ENCODE data around the gene COL6A3.

Gene COL6A3

GRCh38 chr2:237391140-237391539 lies 22.8 kb downstream of the COL6A3 start:
- H3K4me3 ChIP-seq (replicated peaks; ENCODE audit: low read depth, low read length), result no peak overlapping the region
- no peak for DNase-seq (ENCODE audit: extremely low read depth, low read depth)
- no peak for TF ChIP-seq CTCF (IDR thresholded peaks at IDR 0.05; ENCODE audit: low read depth, low read length, missing control alignments)

- no peak for DNase-seq (ENCODE audit: extremely low read depth, low read depth)
- no peak for TF ChIP-seq CTCF (IDR thresholded peaks at IDR 0.05; ENCODE audit: low read depth, low read length, missing control alignments)
- H3K4me3 ChIP-seq (replicated peaks; ENCODE audit: low read depth, low read length), result no peak overlapping the region
Measured at GRCh38 chr2:237390235-237390634, 23.7 kb downstream of the COL6A3 start.

DNA sequence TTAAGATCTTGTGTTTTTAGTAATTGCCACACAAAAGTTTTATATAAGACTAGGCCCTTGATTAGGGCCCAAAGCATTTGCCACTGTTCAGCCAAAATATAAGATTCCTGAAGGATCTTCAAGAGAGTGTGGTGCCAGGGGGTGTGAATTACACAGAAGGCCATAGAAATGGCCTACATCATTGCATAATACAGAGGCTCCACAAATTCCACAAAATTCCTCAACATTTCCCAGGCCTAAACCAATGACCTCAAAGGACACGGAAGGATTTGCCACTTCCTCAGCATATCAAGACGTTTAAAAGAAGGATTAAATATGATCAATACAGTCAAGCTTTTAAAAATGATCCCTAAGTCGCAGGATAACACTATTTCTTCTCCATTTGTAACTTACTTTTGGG lies 24.1 kb downstream of the COL6A3 start:
- no peak for DNase-seq (ENCODE audit: extremely low read depth, low read depth)
- no peak for TF ChIP-seq CTCF (IDR thresholded peaks at IDR 0.05; ENCODE audit: low read depth, low read length, missing control alignments)
- no peak overlapping the region for H3K4me3 ChIP-seq (replicated peaks; ENCODE audit: low read depth, low read length)

DNA sequence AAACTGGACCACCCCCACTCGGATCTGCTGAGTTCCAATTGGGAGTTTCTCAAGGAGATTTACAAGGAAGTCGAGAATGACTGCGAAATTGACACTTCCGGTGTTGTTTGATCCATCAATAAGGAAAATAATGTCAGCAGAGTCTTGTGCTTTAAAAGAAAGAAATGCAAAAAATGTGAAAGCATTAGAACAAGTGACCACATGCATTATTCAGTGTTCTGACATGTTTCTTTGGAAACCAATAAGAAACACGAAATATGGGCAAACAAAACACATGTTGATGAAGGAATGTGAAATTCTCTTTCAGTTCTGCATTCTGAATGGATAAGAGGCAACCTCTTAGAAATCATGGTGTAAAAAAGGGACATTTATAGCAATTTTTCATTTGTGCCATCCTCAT lies 25.9 kb downstream of the COL6A3 start:
- no peak for DNase-seq (ENCODE audit: extremely low read depth, low read depth)
- H3K4me3 ChIP-seq (replicated peaks; ENCODE audit: low read depth, low read length), result no peak overlapping the region
- no peak for TF ChIP-seq CTCF (IDR thresholded peaks at IDR 0.05; ENCODE audit: low read depth, low read length, missing control alignments)

DNA sequence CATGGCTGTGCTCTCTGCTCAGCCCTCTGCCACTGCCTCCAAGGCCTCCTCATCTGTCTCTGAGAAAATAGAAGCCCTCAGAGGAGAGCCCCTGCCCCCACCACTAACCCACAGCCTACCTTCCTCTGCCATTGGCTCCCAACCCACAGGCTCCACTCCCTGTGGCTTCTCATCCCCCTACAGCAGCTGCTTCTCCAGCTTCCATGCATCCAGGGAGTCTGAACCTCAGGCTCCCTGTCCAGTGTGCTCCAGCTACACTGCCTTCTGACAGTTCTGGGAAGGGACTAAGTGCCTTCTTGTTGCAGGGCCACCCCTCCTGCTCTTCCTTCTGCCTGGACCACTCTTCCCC lies 29.3 kb downstream of the COL6A3 start:
- no peak for DNase-seq (ENCODE audit: extremely low read depth, low read depth)
- TF ChIP-seq CTCF (IDR thresholded peaks at IDR 0.05; ENCODE audit: low read depth, low read length, missing control alignments), result no peak
- H3K4me3 ChIP-seq (replicated peaks; ENCODE audit: low read depth, low read length), result no peak overlapping the region

- no peak for TF ChIP-seq CTCF (IDR thresholded peaks at IDR 0.05; ENCODE audit: low read depth, low read length, missing control alignments)
- H3K4me3 ChIP-seq (replicated peaks; ENCODE audit: low read depth, low read length), result no peak overlapping the region
- DNase-seq (ENCODE audit: extremely low read depth, low read depth), result no peak
Measured at GRCh38 chr2:237383991-237384671, 29.8 kb downstream of the COL6A3 start.

- H3K4me3 ChIP-seq (replicated peaks; ENCODE audit: low read depth, low read length), result no peak overlapping the region
- TF ChIP-seq CTCF (IDR thresholded peaks at IDR 0.05; ENCODE audit: low read depth, low read length, missing control alignments), result no peak
- no peak for DNase-seq (ENCODE audit: extremely low read depth, low read depth)
Measured at GRCh38 chr2:237380768-237381167, 33.2 kb downstream of the COL6A3 start.
